Measurements from ENCODE around the gene KISS1R. TPM values are rescaled to one million over a fixed set of nuclear protein-coding genes. Genes with fewer than 3 reads are reported as not detected.
"Not testable (repeated sequence)": the region's sequence is repeated elsewhere in the genome, so short reads cannot be mapped to it uniquely, and the experiment has no call there.

The KISS1R gene
- polyA plus RNA-seq, 2 donors: 0.01 TPM; not detected in 1

GRCh38 chr19:889662-890295, 27.4 kb upstream of the KISS1R start:
- H3K4me1 ChIP-seq (ENCODE audit: control insufficient read depth in 2 of 2, insufficient read depth in 2 of 2, low read length in 1 of 2): peaks cover 3 to 7% of the 10 kb centered on the region in 2 donors
- H3K4me3 ChIP-seq (ENCODE audit: low read depth in 1 of 2, low read length in 2 of 2): no peak overlapping the region
- WGBS, 2 donors: 93% methylated on average over 25 to 26 of the region's 26 CpGs
- no peak overlapping the region for H3K27ac ChIP-seq (ENCODE audit: low read depth in 2 of 2, low read length in 1 of 2)
- peaks cover 11 to 39% of the 10 kb centered on the region in 2 donors for H3K36me3 ChIP-seq (ENCODE audit: control insufficient read depth in 2 of 2, insufficient read depth in 2 of 2, low read length in 1 of 2)
- no peaks in the 10 kb centered on the region for H3K27me3 ChIP-seq (ENCODE audit: control insufficient read depth in 1 of 2, insufficient read depth in 2 of 2, low read length in 2 of 2)
- H3K9me3 ChIP-seq (ENCODE audit: control insufficient read depth in 2 of 2, insufficient read depth in 1 of 2, low read depth in 1 of 2, low read length in 1 of 2): no peaks in the 10 kb centered on the region

GRCh38 chr19:890831-891230, 26.3 kb upstream of the KISS1R start:
- WGBS, 2 donors: 87 to 88% methylated on average over 18 of the region's 18 CpGs
- Histone ChIP-seq H3K9me3 (ENCODE audit: control insufficient read depth in 2 of 2, insufficient read depth in 1 of 2, low read depth in 1 of 2, low read length in 1 of 2) (no peaks in the 10 kb centered on the region), H3K27ac (ENCODE audit: low read depth in 2 of 2, low read length in 1 of 2) (no peak overlapping the region), H3K27me3 (ENCODE audit: control insufficient read depth in 1 of 2, insufficient read depth in 2 of 2, low read length in 2 of 2) (no peaks in the 10 kb centered on the region), H3K4me1 (ENCODE audit: control insufficient read depth in 2 of 2, insufficient read depth in 2 of 2, low read length in 1 of 2) (peaks cover 3 to 7% of the 10 kb centered on the region in 2 donors), H3K36me3 (ENCODE audit: control insufficient read depth in 2 of 2, insufficient read depth in 2 of 2, low read length in 1 of 2) (peaks cover 9 to 30% of the 10 kb centered on the region in 2 donors), H3K4me3 (ENCODE audit: low read depth in 1 of 2, low read length in 2 of 2) (no peak overlapping the region)

GRCh38 chr19:891421-892200, 25.5 kb upstream of the KISS1R start:
- H3K4me3 ChIP-seq (ENCODE audit: low read depth in 1 of 2, low read length in 2 of 2): peak overlapping the region; percentile 91 to 97
- H3K4me1 ChIP-seq (ENCODE audit: control insufficient read depth in 2 of 2, insufficient read depth in 2 of 2, low read length in 1 of 2); H3K27me3 ChIP-seq (ENCODE audit: control insufficient read depth in 1 of 2, insufficient read depth in 2 of 2, low read length in 2 of 2); H3K9me3 ChIP-seq (ENCODE audit: control insufficient read depth in 2 of 2, insufficient read depth in 1 of 2, low read depth in 1 of 2, low read length in 1 of 2): not testable (repeated sequence)
- H3K27ac ChIP-seq (ENCODE audit: low read depth in 2 of 2, low read length in 1 of 2): peak overlapping the region; percentile 92 to 97
- peaks cover 7 to 23% of the 10 kb centered on the region in 2 donors for H3K36me3 ChIP-seq (ENCODE audit: control insufficient read depth in 2 of 2, insufficient read depth in 2 of 2, low read length in 1 of 2)
- 32 to 37% methylated on average over 40 to 50 of the region's 50 CpGs for WGBS, 2 donors

GRCh38 chr19:892243-892893, 24.8 kb upstream of the KISS1R start:
- WGBS, 2 donors: 4 to 8% methylated on average over 15 to 27 of the region's 27 CpGs
- no peaks in the 10 kb centered on the region for H3K9me3 ChIP-seq (ENCODE audit: control insufficient read depth in 2 of 2, insufficient read depth in 1 of 2, low read depth in 1 of 2, low read length in 1 of 2)
- peak overlapping the region; percentile 92 to 97 for H3K27ac ChIP-seq (ENCODE audit: low read depth in 2 of 2, low read length in 1 of 2)
- H3K36me3 ChIP-seq (ENCODE audit: control insufficient read depth in 2 of 2, insufficient read depth in 2 of 2, low read length in 1 of 2): peaks cover 7 to 24% of the 10 kb centered on the region in 2 donors
- peaks cover 3 to 7% of the 10 kb centered on the region in 2 donors for H3K4me1 ChIP-seq (ENCODE audit: control insufficient read depth in 2 of 2, insufficient read depth in 2 of 2, low read length in 1 of 2)
- H3K27me3 ChIP-seq (ENCODE audit: control insufficient read depth in 1 of 2, insufficient read depth in 2 of 2, low read length in 2 of 2): no peaks in the 10 kb centered on the region
- H3K4me3 ChIP-seq (ENCODE audit: low read depth in 1 of 2, low read length in 2 of 2): peak overlapping the region; percentile 91 to 97

- Histone ChIP-seq H3K9me3 (ENCODE audit: control insufficient read depth in 2 of 2, insufficient read depth in 1 of 2, low read depth in 1 of 2, low read length in 1 of 2) (no peaks in the 10 kb centered on the region), H3K4me3 (ENCODE audit: low read depth in 1 of 2, low read length in 2 of 2) (peak within 1 kb of the TSS; percentile 91 to 97), H3K4me1 (ENCODE audit: control insufficient read depth in 2 of 2, insufficient read depth in 2 of 2, low read length in 1 of 2) (peaks cover 3 to 7% of the 10 kb centered on the region in 2 donors), H3K27me3 (ENCODE audit: control insufficient read depth in 1 of 2, insufficient read depth in 2 of 2, low read length in 2 of 2) (no peaks in the 10 kb centered on the region), H3K36me3 (ENCODE audit: control insufficient read depth in 2 of 2, insufficient read depth in 2 of 2, low read length in 1 of 2) (peaks cover 7 to 25% of the 10 kb centered on the region in 2 donors), H3K27ac (ENCODE audit: low read depth in 2 of 2, low read length in 1 of 2) (peak within 1 kb of the TSS; percentile 92 to 97)
- 1% methylated on average over 55 to 69 of the region's 69 CpGs for WGBS, 2 donors
These were observed 24.0 kb upstream of the KISS1R start, which contains the start of the genes MED16 and RNU6-9 for GRCh38 chr19:892894-893689. Gene MED16, minus strand, starts transcription at chr19:893187. Its CDS starts 2,056 bp downstream, at chr19:891131. Gene RNU6-9, plus strand, starts transcription at chr19:893484.

- Histone ChIP-seq H3K9me3 (ENCODE audit: control insufficient read depth in 2 of 2, insufficient read depth in 1 of 2, low read depth in 1 of 2, low read length in 1 of 2) (no peaks in the 10 kb centered on the region), H3K27ac (ENCODE audit: low read depth in 2 of 2, low read length in 1 of 2) (no peak overlapping the region), H3K4me3 (ENCODE audit: low read depth in 1 of 2, low read length in 2 of 2) (no peak overlapping the region), H3K4me1 (ENCODE audit: control insufficient read depth in 2 of 2, insufficient read depth in 2 of 2, low read length in 1 of 2) (peaks cover 0 to 4% of the 10 kb centered on the region in 2 donors), H3K27me3 (ENCODE audit: control insufficient read depth in 1 of 2, insufficient read depth in 2 of 2, low read length in 2 of 2) (no peaks in the 10 kb centered on the region), H3K36me3 (ENCODE audit: control insufficient read depth in 2 of 2, insufficient read depth in 2 of 2, low read length in 1 of 2) (peaks cover 6 to 16% of the 10 kb centered on the region in 2 donors)
- WGBS, 2 donors: 87 to 97% methylated on average over 10 of the region's 10 CpGs
These were observed 20.7 kb upstream of the KISS1R start for GRCh38 chr19:896434-896833.

GRCh38 chr19:896999-897398, 20.1 kb upstream of the KISS1R start:
- WGBS, 2 donors: 89 to 92% methylated on average over 11 of the region's 11 CpGs
- H3K4me1 ChIP-seq (ENCODE audit: control insufficient read depth in 2 of 2, insufficient read depth in 2 of 2, low read length in 1 of 2): peaks cover 0 to 2% of the 10 kb centered on the region in 2 donors
- H3K27me3 ChIP-seq (ENCODE audit: control insufficient read depth in 1 of 2, insufficient read depth in 2 of 2, low read length in 2 of 2): no peaks in the 10 kb centered on the region
- H3K4me3 ChIP-seq (ENCODE audit: low read depth in 1 of 2, low read length in 2 of 2): no peak overlapping the region
- peaks cover 6 to 20% of the 10 kb centered on the region in 2 donors for H3K36me3 ChIP-seq (ENCODE audit: control insufficient read depth in 2 of 2, insufficient read depth in 2 of 2, low read length in 1 of 2)
- no peak overlapping the region for H3K27ac ChIP-seq (ENCODE audit: low read depth in 2 of 2, low read length in 1 of 2)
- H3K9me3 ChIP-seq (ENCODE audit: control insufficient read depth in 2 of 2, insufficient read depth in 1 of 2, low read depth in 1 of 2, low read length in 1 of 2): no peaks in the 10 kb centered on the region

- no peaks in the 10 kb centered on the region for H3K27me3 ChIP-seq (ENCODE audit: control insufficient read depth in 1 of 2, insufficient read depth in 2 of 2, low read length in 2 of 2)
- no peaks in the 10 kb centered on the region for H3K9me3 ChIP-seq (ENCODE audit: control insufficient read depth in 2 of 2, insufficient read depth in 1 of 2, low read depth in 1 of 2, low read length in 1 of 2)
- no peak overlapping the region for H3K27ac ChIP-seq (ENCODE audit: low read depth in 2 of 2, low read length in 1 of 2)
- WGBS, 2 donors: 87 to 90% methylated on average over 24 to 26 of the region's 26 CpGs
- peaks cover 6 to 20% of the 10 kb centered on the region in 2 donors for H3K36me3 ChIP-seq (ENCODE audit: control insufficient read depth in 2 of 2, insufficient read depth in 2 of 2, low read length in 1 of 2)
- H3K4me3 ChIP-seq (ENCODE audit: low read depth in 1 of 2, low read length in 2 of 2): no peak overlapping the region
- H3K4me1 ChIP-seq (ENCODE audit: control insufficient read depth in 2 of 2, insufficient read depth in 2 of 2, low read length in 1 of 2): peaks cover 0 to 2% of the 10 kb centered on the region in 2 donors
These were observed 19.6 kb upstream of the KISS1R start for GRCh38 chr19:897442-898039.

All from esophagus (tissue), 2 donors.